ENCODE measurements around the gene TTC39C. TPM values are rescaled to one million over a fixed set of nuclear protein-coding genes. Genes with fewer than 3 reads are reported as not detected.
"Not testable (repeated sequence)": the region's sequence is repeated elsewhere in the genome, so short reads cannot be mapped to it uniquely, and the experiment has no call there.

TTC39C gene
- total and polyA plus RNA-seq, 2 donors (not counting 1 experiment from before 2014, with no cell fraction given) = 15.8 to 32.0 TPM

DNA sequence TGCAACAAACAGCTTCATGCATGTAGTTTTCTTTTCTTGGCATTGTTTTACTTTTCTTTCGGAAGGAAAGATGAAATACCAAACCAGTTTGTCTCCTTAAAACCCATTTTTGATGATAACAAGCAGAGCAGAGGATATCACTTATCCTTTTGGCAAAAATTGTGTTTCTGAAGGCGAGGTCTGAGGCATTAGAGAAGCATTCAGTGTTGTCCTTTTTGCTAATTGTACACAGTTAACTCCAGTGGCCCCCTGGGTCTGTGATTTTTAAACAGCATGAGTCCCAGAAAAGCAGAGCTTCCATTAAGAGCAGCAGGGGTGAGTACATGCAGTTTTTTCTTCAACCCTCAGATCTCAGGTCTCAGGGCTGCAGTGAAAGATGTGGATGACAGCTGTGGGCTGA is 41.3 kb downstream of the TTC39C start:
- no peak for DNase-seq (ENCODE audit: low read depth in 2 of 2)
- Histone ChIP-seq H3K79me2 (ENCODE audit: control insufficient read depth, insufficient read depth, low read length) (no peaks in the 10 kb centered on the region), H3K9ac (ENCODE audit: insufficient read depth, low read length) (no peak overlapping the region), H3K36me3 (ENCODE audit: control insufficient read depth, insufficient read depth, low read length) (no peaks in the 10 kb centered on the region), H3K27me3 (ENCODE audit: control insufficient read depth, insufficient read depth, low read length) (no peaks in the 10 kb centered on the region), H2AFZ (ENCODE audit: low read length) (no peak overlapping the region), H3K4me3 (replicated peaks in 1 of 4; ENCODE audit: control extremely low read depth in 1 of 4, insufficient read depth in 1 of 4, low read depth in 3 of 4, low read length in 4 of 4) (no peak overlapping the region), H3K4me2 (ENCODE audit: extremely low read depth, insufficient read depth, low read length) (peak overlapping the region; percentile 2), H3K27ac (ENCODE audit: insufficient read depth, low read length) (no peak overlapping the region), H4K20me1 (ENCODE audit: control insufficient read depth, extremely low read depth, insufficient read depth, low read length) (no peaks in the 10 kb centered on the region), H3K4me1 (ENCODE audit: control insufficient read depth, extremely low read depth, insufficient read depth, low read length) (peaks cover 10% of the 10 kb centered on the region), H3K9me3 (ENCODE audit: control insufficient read depth, insufficient read depth, low read depth, low read length) (no peaks in the 10 kb centered on the region)
- TF ChIP-seq, protein P1, sequence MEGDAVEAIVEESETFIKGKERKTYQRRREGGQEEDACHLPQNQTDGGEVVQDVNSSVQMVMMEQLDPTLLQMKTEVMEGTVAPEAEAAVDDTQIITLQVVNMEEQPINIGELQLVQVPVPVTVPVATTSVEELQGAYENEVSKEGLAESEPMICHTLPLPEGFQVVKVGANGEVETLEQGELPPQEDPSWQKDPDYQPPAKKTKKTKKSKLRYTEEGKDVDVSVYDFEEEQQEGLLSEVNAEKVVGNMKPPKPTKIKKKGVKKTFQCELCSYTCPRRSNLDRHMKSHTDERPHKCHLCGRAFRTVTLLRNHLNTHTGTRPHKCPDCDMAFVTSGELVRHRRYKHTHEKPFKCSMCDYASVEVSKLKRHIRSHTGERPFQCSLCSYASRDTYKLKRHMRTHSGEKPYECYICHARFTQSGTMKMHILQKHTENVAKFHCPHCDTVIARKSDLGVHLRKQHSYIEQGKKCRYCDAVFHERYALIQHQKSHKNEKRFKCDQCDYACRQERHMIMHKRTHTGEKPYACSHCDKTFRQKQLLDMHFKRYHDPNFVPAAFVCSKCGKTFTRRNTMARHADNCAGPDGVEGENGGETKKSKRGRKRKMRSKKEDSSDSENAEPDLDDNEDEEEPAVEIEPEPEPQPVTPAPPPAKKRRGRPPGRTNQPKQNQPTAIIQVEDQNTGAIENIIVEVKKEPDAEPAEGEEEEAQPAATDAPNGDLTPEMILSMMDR (conservative IDR thresholded peaks at IDR 0.05 in 1 of 2, IDR thresholded peaks at IDR 0.05 in 1 of 2; ENCODE audit: low read depth in 1 of 2, low read length in 2 of 2) = no peak
- TF ChIP-seq EZH2 (IDR thresholded peaks at IDR 0.05; ENCODE audit: low read length, missing control alignments) = no peak

DNA sequence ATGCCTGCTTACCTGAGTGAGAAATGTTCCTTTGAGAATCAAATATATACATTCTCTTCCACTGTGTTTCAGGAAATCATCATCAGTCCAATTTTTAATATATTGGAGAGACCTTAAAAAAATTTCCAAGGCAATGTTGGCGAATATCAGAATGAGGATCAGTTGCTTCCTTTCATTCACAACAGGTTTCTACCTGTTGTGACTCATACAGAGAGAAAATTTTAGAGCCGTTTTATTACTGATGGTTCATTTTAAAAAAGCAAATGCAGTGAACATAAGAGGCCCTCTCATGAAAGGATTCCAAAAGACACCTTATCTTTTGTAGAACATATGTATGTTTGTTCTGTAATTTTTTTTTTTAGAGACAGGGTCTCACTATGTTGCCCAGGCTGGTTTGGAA is 42.0 kb downstream of the TTC39C start:
- H3K27ac ChIP-seq (ENCODE audit: insufficient read depth, low read length) = no peak overlapping the region
- peaks cover 4% of the 10 kb centered on the region for H3K4me1 ChIP-seq (ENCODE audit: control insufficient read depth, extremely low read depth, insufficient read depth, low read length)
- DNase-seq (ENCODE audit: low read depth in 2 of 2) = no peak
- no peaks in the 10 kb centered on the region for H3K36me3 ChIP-seq (ENCODE audit: control insufficient read depth, insufficient read depth, low read length)
- TF ChIP-seq, protein P1 (conservative IDR thresholded peaks at IDR 0.05 in 1 of 2, IDR thresholded peaks at IDR 0.05 in 1 of 2; ENCODE audit: low read depth in 1 of 2, low read length in 2 of 2) = no peak
- no peak for TF ChIP-seq EZH2 (IDR thresholded peaks at IDR 0.05; ENCODE audit: low read length, missing control alignments)
- no peak overlapping the region for H3K9ac ChIP-seq (ENCODE audit: insufficient read depth, low read length)
- H3K9me3 ChIP-seq (ENCODE audit: control insufficient read depth, insufficient read depth, low read depth, low read length) = no peaks in the 10 kb centered on the region
- H4K20me1 ChIP-seq (ENCODE audit: control insufficient read depth, extremely low read depth, insufficient read depth, low read length) = no peaks in the 10 kb centered on the region
- no peak overlapping the region for H3K4me2 ChIP-seq (ENCODE audit: extremely low read depth, insufficient read depth, low read length)
- no peak overlapping the region for H2AFZ ChIP-seq (ENCODE audit: low read length)
- H3K27me3 ChIP-seq (ENCODE audit: control insufficient read depth, insufficient read depth, low read length) = no peaks in the 10 kb centered on the region
- H3K4me3 ChIP-seq (replicated peaks in 1 of 4; ENCODE audit: control extremely low read depth in 1 of 4, insufficient read depth in 1 of 4, low read depth in 3 of 4, low read length in 4 of 4) = no peak overlapping the region
- no peaks in the 10 kb centered on the region for H3K79me2 ChIP-seq (ENCODE audit: control insufficient read depth, insufficient read depth, low read length)

DNA sequence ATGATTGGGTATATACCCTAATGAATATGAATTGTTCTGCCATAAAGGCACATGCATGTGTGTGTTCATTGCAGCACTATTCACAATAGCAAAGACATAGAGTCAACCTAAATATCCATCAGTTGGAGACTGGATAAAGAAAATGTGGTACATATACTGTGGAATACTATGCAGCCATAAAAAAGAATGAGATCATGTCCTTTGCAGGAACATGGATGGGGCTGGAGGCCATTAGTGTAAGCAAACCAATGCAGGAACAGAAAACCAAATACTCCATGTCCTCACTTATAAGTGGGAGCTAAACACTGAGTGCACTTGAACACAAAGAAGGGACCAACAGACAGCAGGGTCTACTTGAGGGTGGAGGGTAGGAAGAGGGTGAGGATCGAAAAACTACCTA is 43.2 kb downstream of the TTC39C start:
- no peaks in the 10 kb centered on the region for H3K79me2 ChIP-seq (ENCODE audit: control insufficient read depth, insufficient read depth, low read length)

DNA sequence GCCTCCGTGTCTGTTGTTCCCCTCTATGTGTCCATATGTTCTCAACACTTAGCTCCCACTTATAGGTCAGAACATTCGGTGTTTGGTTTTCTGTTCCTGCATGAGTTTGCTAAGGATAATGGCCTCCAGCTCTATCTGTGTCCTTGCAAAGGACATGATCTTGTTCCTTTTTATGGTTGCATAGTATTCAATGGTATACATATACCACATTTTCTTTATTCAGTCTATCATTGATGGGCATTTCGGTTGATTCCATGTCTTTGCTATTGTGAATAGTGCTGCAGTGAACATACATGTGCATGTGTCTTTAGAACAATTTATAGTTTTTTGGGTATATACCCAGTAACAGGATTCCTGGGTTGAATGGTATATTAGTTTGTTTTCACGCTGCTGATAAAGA is 44.8 kb downstream of the TTC39C start:
- H4K20me1 ChIP-seq (ENCODE audit: control insufficient read depth, extremely low read depth, insufficient read depth, low read length); H3K79me2 ChIP-seq (ENCODE audit: control insufficient read depth, insufficient read depth, low read length): not testable (repeated sequence)

More for the DNA sequence above, 43.2 kb downstream of the TTC39C start:
- Histone ChIP-seq H3K27me3 (ENCODE audit: control insufficient read depth, insufficient read depth, low read length) (no peaks in the 10 kb centered on the region), H3K36me3 (ENCODE audit: control insufficient read depth, insufficient read depth, low read length) (no peaks in the 10 kb centered on the region), H4K20me1 (ENCODE audit: control insufficient read depth, extremely low read depth, insufficient read depth, low read length) (no peaks in the 10 kb centered on the region), H3K9me3 (ENCODE audit: control insufficient read depth, insufficient read depth, low read depth, low read length) (no peaks in the 10 kb centered on the region), H3K4me3 (replicated peaks in 1 of 4; ENCODE audit: control extremely low read depth in 1 of 4, insufficient read depth in 1 of 4, low read depth in 3 of 4, low read length in 4 of 4) (no peak overlapping the region), H3K4me1 (ENCODE audit: control insufficient read depth, extremely low read depth, insufficient read depth, low read length) (peaks cover 2% of the 10 kb centered on the region), H3K27ac (ENCODE audit: insufficient read depth, low read length) (no peak overlapping the region), H3K4me2 (ENCODE audit: extremely low read depth, insufficient read depth, low read length) (no peak overlapping the region), H2AFZ (ENCODE audit: low read length) (no peak overlapping the region), H3K9ac (ENCODE audit: insufficient read depth, low read length) (no peak overlapping the region)
- TF ChIP-seq, protein P1 (conservative IDR thresholded peaks at IDR 0.05 in 1 of 2, IDR thresholded peaks at IDR 0.05 in 1 of 2; ENCODE audit: low read depth in 1 of 2, low read length in 2 of 2) = no peak
- no peak for TF ChIP-seq EZH2 (IDR thresholded peaks at IDR 0.05; ENCODE audit: low read length, missing control alignments)
- DNase-seq (ENCODE audit: low read depth in 2 of 2) = no peak

More for the DNA sequence above, 44.8 kb downstream of the TTC39C start:
- H3K27me3 ChIP-seq (ENCODE audit: control insufficient read depth, insufficient read depth, low read length); H3K4me3 ChIP-seq (replicated peaks in 1 of 4; ENCODE audit: control extremely low read depth in 1 of 4, insufficient read depth in 1 of 4, low read depth in 3 of 4, low read length in 4 of 4); H3K36me3 ChIP-seq (ENCODE audit: control insufficient read depth, insufficient read depth, low read length); H3K9me3 ChIP-seq (ENCODE audit: control insufficient read depth, insufficient read depth, low read depth, low read length); H3K4me1 ChIP-seq (ENCODE audit: control insufficient read depth, extremely low read depth, insufficient read depth, low read length); H3K4me2 ChIP-seq (ENCODE audit: extremely low read depth, insufficient read depth, low read length); H3K9ac ChIP-seq (ENCODE audit: insufficient read depth, low read length); H2AFZ ChIP-seq (ENCODE audit: low read length); DNase-seq (ENCODE audit: low read depth in 2 of 2); H3K27ac ChIP-seq (ENCODE audit: insufficient read depth, low read length): not testable (repeated sequence)
